ENCODE measurements around the gene ZNF280D.

GRCh38 chr15:56778761-56779160 lies 45.5 kb upstream of the ZNF280D start:
- TF ChIP-seq CTCF (IDR thresholded peaks at IDR 0.05) (no peak), REST (IDR thresholded peaks at IDR 0.05; ENCODE audit: insufficient read depth in 1 of 2, low read depth in 2 of 2, low read length in 1 of 2) (no peak)

Data from Panc1 (cell line).